HG02870 (cell line): ENCODE measurements around the gene TMEM273.

Experiments
- ATAC-seq: cut with Tn5 transposase; IDR thresholded peaks from one replicate; pipeline ENCODE4 v1.9.1; 2021; ENCODE audit warnings: mild to moderate bottlenecking, moderate library complexity; ENCODE audit not compliant: unreplicated experiment

TMEM273 gene

DNA sequence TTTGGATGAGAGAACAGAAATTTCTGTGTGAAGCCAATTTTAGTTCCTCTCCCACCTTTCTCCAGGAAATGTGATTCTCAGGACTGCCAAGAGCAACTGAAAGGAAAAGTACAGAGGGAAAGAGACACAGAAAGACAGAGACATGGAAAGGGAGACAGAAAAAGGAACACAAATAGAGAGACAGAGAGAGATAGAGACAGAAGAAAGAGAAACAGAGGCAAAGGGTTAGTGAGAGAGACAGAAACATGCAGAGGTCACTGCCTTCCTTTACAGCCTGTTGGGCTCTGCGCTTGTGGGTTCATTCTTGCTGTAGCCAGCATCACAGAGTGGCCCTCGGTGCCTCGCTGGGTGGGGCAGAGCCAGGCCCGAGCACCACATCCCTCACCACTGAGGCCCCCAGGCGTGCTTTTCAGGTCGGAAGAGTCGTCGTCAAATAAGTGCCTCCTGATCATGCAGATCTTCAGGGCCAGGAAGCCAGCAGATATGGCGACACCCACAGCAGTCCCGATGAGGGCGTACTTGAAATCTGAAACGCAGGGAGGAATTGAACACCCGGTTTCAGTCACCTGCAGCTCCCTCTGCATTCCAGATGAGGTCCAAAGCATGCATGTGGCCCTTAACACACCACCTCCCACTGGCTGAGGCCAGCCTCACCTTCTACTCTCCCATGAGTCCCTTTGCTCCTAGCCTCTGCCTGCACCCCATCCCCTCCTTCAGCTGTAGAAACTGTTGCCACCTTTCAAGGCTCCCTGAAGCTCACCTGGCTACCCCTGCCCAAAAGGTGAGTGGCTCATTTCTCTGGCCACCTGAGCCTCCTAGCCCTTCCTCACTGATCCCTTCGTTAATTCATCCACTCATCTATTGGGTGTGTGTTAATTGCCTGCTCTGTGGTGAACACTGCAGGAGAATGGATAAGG lies 21.4 kb downstream of the TMEM273 start:
- no peak for ATAC-seq

GRCh38 chr10:49165821-49166483 lies 22.2 kb downstream of the TMEM273 start:
- no peak for ATAC-seq

DNA sequence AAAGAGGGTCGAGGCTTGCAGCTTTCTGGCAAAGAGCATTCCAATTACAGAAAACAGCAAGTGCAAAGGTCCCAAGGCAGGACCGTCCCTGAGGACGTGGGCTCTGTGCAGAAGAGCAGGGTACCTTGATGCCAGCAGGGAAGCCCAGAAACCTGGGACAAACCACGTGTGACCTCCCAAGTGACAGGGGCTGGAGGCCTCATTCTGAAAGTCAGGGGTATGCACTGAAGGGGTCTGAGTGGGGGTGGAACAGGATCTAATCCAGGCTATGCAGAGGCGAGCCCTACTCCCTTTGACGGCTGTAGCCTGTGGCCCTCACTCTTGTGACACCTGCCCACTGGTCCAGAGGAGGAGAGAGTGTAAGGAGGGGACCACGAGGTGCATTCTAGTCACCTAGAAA lies 22.9 kb downstream of the TMEM273 start:
- ATAC-seq, result no peak

- ATAC-seq, result peak; percentile 97
These were observed 23.5 kb downstream of the TMEM273 start for GRCh38 chr10:49164559-49165188.

DNA sequence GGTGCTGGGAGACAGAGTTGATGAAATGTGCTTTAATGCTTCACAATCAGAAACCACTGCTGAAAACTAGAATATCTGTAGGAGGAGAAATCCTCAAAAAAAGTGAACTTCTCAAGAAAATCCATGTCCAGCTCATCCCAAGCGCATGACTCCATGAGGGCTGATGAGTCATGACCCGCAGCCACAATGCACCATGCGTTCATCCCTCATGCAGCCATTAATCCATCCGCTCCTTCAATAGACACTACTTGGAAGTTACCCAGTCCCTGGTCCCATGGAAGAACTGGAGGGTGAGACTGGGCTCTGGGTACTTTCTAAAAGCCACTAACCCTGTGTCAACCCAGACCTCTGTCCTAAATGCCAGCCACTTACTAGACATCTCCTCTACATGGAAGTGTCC lies 24.4 kb downstream of the TMEM273 start:
- ATAC-seq, result no peak

DNA sequence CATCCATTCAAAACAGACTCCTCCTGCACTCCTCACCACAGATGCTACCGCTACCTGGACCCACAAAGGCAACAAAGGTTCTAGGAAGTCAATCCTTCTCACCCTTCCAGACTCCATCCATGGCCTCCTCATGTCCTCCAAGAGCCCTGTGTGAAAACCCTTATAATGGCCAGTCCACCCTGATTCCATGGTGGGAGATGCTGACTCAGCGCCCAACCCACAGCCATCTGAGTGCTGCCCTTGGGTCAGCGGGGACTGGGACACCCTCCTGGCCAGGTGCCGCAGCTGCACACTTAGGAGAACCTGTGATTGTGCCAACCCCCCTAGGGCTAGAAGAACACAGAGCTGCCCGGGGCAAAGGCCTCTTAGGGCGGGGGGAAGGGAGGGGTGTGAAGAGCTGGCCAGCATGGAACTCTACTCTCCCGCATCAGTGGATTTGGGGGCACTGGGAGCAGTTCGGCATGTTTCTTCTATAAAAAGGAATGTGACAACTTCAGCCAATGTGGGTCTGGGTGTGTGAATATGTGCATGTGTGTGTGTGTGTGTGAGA lies 25.4 kb downstream of the TMEM273 start:
- no peak for ATAC-seq

GRCh38 chr10:49162063-49162462 lies 26.1 kb downstream of the TMEM273 start:
- no peak for ATAC-seq

DNA sequence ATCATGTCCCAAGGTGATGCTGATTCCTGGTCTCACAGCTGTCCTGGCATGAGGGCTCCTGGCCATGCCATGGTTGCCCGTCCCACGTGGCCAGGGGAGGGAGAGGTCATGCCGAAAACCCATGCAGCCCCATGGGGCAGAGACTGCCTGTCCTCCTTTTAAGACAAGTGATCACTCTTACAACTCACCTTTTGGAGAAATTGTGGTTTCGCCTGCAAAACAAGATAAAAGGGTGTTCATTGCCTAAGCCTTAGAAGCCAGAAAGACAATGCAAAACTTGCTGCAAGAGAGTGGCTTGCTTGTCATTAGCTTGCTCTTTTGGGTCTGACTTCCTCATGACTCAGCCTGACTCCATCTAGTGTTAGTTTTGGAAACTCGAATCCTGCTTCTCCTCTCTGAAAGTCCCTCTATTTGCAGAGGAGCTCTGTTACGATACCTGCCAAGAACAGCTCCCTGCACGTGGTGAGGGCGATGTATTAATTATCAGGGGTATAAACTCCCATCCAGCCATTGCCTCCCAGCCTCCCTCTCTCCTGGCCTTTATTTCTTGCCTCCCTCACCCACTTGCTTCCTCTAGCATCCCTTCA lies 26.7 kb downstream of the TMEM273 start:
- ATAC-seq, result no peak

DNA sequence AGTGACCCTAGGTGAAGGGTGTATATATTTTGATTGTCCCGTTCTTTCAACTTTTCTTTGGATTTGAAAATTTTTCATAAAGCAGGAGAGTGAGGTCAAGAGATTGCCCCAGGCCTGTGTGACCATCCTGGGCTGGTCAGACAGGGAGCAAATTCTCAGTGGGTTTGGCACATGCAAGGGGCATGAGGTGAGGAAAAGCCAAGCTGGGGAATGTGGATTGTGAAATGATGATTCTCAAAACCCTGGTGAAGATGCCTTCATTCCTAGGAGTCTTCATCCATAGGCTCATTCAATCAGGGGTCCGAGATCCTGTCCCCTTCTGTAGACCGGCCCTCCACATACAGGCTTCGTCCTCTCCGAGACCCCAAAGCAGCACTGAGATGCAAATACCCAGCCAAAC lies 27.4 kb downstream of the TMEM273 start:
- ATAC-seq, result no peak

GRCh38 chr10:49160110-49160509 lies 28.1 kb downstream of the TMEM273 start:
- ATAC-seq, result no peak

GRCh38 chr10:49158915-49159314 lies 29.3 kb downstream of the TMEM273 start:
- ATAC-seq, result no peak

DNA sequence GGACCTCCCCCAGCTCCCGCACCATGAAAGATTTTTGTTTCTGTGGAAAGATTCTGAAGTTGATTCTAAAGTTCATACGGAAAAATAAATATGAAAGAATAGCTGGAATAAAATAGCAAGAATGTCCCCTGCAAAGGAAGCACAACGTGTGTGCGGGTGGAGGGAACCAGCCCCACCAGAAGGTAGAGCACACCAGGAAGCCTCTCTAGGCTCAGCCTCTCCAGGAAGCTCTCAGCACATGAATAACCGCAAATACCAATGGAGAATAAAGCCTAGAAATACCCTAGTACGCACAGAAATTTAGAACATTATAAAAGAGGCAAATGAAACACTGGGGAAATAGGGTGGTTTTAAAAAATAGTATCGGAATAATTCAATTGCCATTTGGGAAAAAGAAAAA lies 29.8 kb downstream of the TMEM273 start:
- no peak for ATAC-seq

DNA sequence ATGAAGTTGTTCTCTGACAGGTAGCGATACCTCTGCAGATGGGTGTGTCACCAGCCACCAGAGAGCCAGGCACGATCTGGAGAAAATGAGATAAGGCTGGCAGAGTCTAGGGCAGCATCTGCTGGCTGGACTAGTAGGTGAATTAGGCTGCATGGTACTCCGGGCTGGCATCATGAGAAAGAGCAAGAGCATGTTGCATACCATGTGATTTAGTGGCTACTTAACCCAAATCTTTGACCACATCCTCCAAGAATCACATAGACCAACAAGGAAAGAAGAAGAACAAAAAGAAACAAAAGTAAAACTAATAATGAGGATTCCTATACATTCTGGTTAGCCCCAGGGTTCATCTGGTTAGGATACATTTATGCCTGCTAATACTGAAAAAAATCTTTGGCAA lies 31.0 kb downstream of the TMEM273 start:
- no peak for ATAC-seq

DNA sequence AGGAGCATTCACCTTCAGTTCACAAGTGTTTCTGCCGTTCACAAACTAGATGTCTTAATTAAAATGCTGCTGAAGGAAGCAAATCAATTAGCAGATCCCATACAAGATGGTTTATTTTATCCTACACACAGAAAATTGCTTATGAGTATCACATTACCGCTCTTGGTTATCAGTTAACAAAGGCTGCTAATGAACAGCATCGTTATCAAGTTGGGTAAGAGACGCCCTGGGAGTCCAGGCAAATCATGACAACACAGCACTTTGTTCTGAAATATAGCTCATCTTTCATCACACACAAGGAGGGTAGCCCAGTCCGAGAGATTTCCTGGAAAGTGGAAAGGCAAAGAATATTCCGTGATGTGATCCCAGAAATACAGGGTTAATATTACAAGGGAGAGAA lies 33.5 kb downstream of the TMEM273 start:
- no peak for ATAC-seq

GRCh38 chr10:49153971-49154370 lies 34.2 kb downstream of the TMEM273 start:
- no peak for ATAC-seq

- no peak for ATAC-seq
These were observed 35.1 kb downstream of the TMEM273 start for GRCh38 chr10:49153115-49153514.

DNA sequence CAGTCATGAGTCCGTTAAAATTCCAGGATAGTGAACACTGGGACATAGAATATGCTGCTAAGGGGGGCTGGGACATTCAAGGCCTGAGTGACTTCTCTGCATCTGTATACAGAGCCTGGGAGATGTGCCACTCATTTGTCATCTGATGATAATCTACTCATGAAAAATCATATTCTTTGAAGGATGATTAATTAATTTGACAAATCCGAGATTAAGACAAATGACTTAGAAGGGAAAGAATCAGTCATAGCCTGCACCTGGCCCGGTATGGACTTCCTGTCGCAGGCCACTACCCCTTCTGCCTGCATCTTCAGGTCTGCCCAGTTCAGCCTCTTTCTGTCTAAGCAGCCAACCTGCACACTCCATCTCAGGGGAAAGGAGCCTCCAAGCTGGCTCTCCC lies 35.5 kb downstream of the TMEM273 start:
- ATAC-seq, result no peak

DNA sequence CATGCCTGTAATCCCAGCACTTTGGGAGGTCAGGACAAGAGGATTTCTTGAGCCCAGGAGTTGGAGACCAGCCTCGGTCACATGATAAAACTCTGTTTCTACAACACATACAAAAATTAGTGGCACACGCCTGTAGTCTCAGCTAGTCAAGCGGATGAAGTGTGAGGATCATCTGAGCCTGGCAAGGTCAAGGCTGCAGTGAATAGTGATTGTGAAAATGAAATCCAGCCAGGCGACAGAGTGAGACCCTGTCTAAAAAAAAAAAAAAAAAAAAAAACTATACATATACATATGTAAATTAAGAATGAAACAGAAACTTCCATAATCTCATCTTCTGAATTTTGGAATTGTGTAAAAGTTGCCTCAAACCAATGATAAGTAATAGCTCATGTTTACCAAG lies 36.2 kb downstream of the TMEM273 start:
- ATAC-seq, result no peak

- no peak for ATAC-seq
These were observed 36.7 kb downstream of the TMEM273 start for GRCh38 chr10:49151481-49151880.

- no peak for ATAC-seq
These were observed 37.2 kb downstream of the TMEM273 start for GRCh38 chr10:49151025-49151445.

- ATAC-seq, result no peak
These were observed 37.8 kb downstream of the TMEM273 start for GRCh38 chr10:49150426-49150825.
